K562 (cell line): ENCODE measurements around the gene ID2. TPM values are rescaled to one million over a fixed set of nuclear protein-coding genes. Genes with fewer than 3 reads are reported as not detected.
A peak's percentile ranks its signal among the peaks of the same experiment; 100 is the strongest.

ENCODE experiments used
- ATAC-seq: fragments of 200-7000 bp; cut with Tn5 transposase; 3 replicates; pipeline ENCODE4 v1.9.1; 2020; ENCODE audit warnings: moderate library complexity
- BruUV-seq: library from RNA; stranded (reverse); fragments of 400-500 nt; replicated peaks from 2 replicates; lab custom pipeline; 2021; lab: Mats Ljungman, UMichigan
- CTCF ChIA-PET: fragments of 300-600 bp; formaldehyde crosslinking; extraction: SDS; loops from one replicate; lab custom pipeline; 2021; ENCODE audit warnings: low intra/inter-chr PET ratio; lab: Yijun Ruan, JAX
- POLR2A ChIA-PET: fragments of 300-600, 350-650 bp; sonication (Branson Sonifier 250); formaldehyde crosslinking; extraction: SDS; loops from one replicate; lab custom pipeline; 2021; ENCODE audit warnings: antibody characterized with exemption, inconsistent platforms; lab: Yijun Ruan, JAX
- DNase-seq, 4 experiments: peaks; one replicate each; pipeline versions ENCODE4 v3.0.0 to v3.0.0-alpha.2; 2011 to 2018; ENCODE audit warnings: low spot score in 3 of 4, mixed read lengths in 3 of 4; ENCODE audit errors: extremely low read depth in 1 of 4
- FAIRE-seq: peaks from 2 replicates; lab custom pipeline; 2011; peaks lifted over from hg19 to GRCh38; lab: Jason Lieb, UNC
- H2AFZ ChIP-seq: 2 replicates; pipeline ENCODE4 v1.6.0; 2011; ENCODE audit warnings: low read depth, low read length, control low read depth, inconsistent platforms
- H3K27ac ChIP-seq: fragments of 200-600 bp; 3 replicates; pipeline ENCODE4 v1.8.0; 2011; ENCODE audit warnings: low read depth, mild to moderate bottlenecking, control low read depth, inconsistent platforms, low read length, moderate library complexity, mixed read lengths; ENCODE audit errors: extremely low read depth
- H3K27me3 ChIP-seq, 2 experiments: fragments of 300-600 bp in 1 of 2; 2 replicates in 1 of 2; 3 replicates in 1 of 2; pipeline versions ENCODE4 v1.6.0 to v1.8.0; 2011; ENCODE audit warnings: inconsistent platforms in 2 of 2, low read length in 2 of 2, mild to moderate bottlenecking in 1 of 2, mixed read lengths in 1 of 2, moderate library complexity in 1 of 2; ENCODE audit not compliant: control insufficient read depth in 2 of 2, insufficient read depth in 2 of 2
- H3K36me3 ChIP-seq: fragments of 300-600 bp; 3 replicates; pipeline ENCODE4 v1.8.0; 2011; ENCODE audit warnings: mild to moderate bottlenecking, low read length, inconsistent platforms; ENCODE audit not compliant: control insufficient read depth, insufficient read depth
- H3K4me1 ChIP-seq, 2 experiments: fragments of 200-600 bp in 1 of 2; replicated peaks in 1 of 2; 2 replicates in 1 of 2; 3 replicates in 1 of 2; pipeline versions ENCODE4 v1.5.1 to v1.8.0; 2011; ENCODE audit warnings: inconsistent platforms in 2 of 2, low read length in 2 of 2, mild to moderate bottlenecking in 1 of 2, mixed read lengths in 1 of 2, moderate library complexity in 1 of 2; ENCODE audit not compliant: control insufficient read depth in 2 of 2, insufficient read depth in 2 of 2
- H3K4me2 ChIP-seq: 2 replicates; pipeline ENCODE4 v1.6.1; 2011; ENCODE audit warnings: low read length, control low read depth, inconsistent platforms, mixed read lengths; ENCODE audit not compliant: insufficient read depth
- H3K4me3 ChIP-seq: fragments of 200-600 bp; sonication (generic), shearing (Covaris generic); 2 replicates; pipeline ENCODE4 v1.5.1; 2016; ENCODE audit warnings: control low read depth, inconsistent platforms
- H3K79me2 ChIP-seq: fragments of 200-600 bp; 3 replicates; pipeline ENCODE4 v1.8.0; 2011; ENCODE audit warnings: low read length, inconsistent platforms; ENCODE audit not compliant: control insufficient read depth, insufficient read depth
- H3K9ac ChIP-seq, 2 experiments: 2 replicates each; pipeline versions ENCODE4 v1.6.0 to v1.6.1; 2011; ENCODE audit warnings: low read depth in 2 of 2, low read length in 2 of 2, control low read depth in 1 of 2, inconsistent platforms in 1 of 2, mild to moderate bottlenecking in 1 of 2, mixed read lengths in 1 of 2; ENCODE audit not compliant: insufficient read depth in 1 of 2
- H3K9me1 ChIP-seq: one replicate; pipeline ENCODE4 v1.6.0; 2011; ENCODE audit warnings: inconsistent platforms, mild to moderate bottlenecking, low read length, moderate library complexity; ENCODE audit not compliant: control insufficient read depth, insufficient read depth
- H3K9me3 ChIP-seq: replicated peaks from 2 replicates; pipeline ENCODE4 v1.5.1; 2011; ENCODE audit warnings: low read depth, low read length, inconsistent platforms; ENCODE audit not compliant: control insufficient read depth, insufficient read depth
- H4K20me1 ChIP-seq: replicated peaks from 2 replicates; pipeline ENCODE4 v1.6.1; 2011; ENCODE audit warnings: low read length, inconsistent platforms, mixed read lengths; ENCODE audit not compliant: control insufficient read depth, insufficient read depth
- ATF7 ChIP-seq: fragments of 450-650 bp; IDR thresholded peaks from 2 replicates; pipeline ENCODE4 v1.7.1; 2014; ENCODE audit warnings: mild to moderate bottlenecking, moderate library complexity
- BACH1 ChIP-seq: fragments of 200-800 bp; sonication (Bioruptor generic); IDR thresholded peaks from 2 replicates; pipeline ENCODE4 v1.6.1; 2016; ENCODE audit warnings: missing genetic modification characterization, missing compliant biosample characterization
- CREB1 ChIP-seq, 2 experiments: sonication (generic) in 1 of 2; formaldehyde crosslinking in 1 of 2; IDR thresholded peaks; 2 replicates each; pipeline versions ENCODE4 v1.6.1 to v1.8.0; 2012 to 2022; ENCODE audit warnings: inconsistent platforms in 1 of 2, mild to moderate bottlenecking in 1 of 2, missing genetic modification reagents in 1 of 2, moderate library complexity in 1 of 2
- CTBP1 ChIP-seq: fragments of 450-650 bp; IDR thresholded peaks from 2 replicates; pipeline ENCODE4 v1.6.1; 2016; ENCODE audit warnings: borderline replicate concordance
- E2F3 ChIP-seq: fragments of 250-450 bp; sonication (Bioruptor Pico); IDR thresholded peaks from 2 replicates; pipeline ENCODE4 v1.4.0; 2020; ENCODE audit warnings: mild to moderate bottlenecking
- HCFC1 ChIP-seq: IDR thresholded peaks from 2 replicates; pipeline ENCODE4 v1.6.1; 2012; ENCODE audit warnings: low read depth, low read length, improper control_type of control experiment
- HOMEZ ChIP-seq: fragments of 250-450 bp; sonication (Bioruptor Pico); IDR thresholded peaks from 2 replicates; pipeline ENCODE4 v1.4.0; 2020; ENCODE audit warnings: mild to moderate bottlenecking, moderate library complexity
- MXD1 ChIP-seq: fragments of 250-450 bp; sonication (Bioruptor Pico); IDR thresholded peaks from 2 replicates; pipeline ENCODE4 v1.8.0; 2021; ENCODE audit warnings: borderline replicate concordance, mild to moderate bottlenecking, moderate library complexity; ENCODE audit not compliant: poor library complexity, severe bottlenecking
- PHF8 ChIP-seq: fragments of 200-600 bp; sonication (generic); IDR thresholded peaks from 2 replicates; pipeline ENCODE4 v1.6.1; 2012; ENCODE audit warnings: mixed run types, mild to moderate bottlenecking, inconsistent platforms, low read length, moderate library complexity, borderline replicate concordance
- RNF219 ChIP-seq: fragments of 250-450 bp; sonication (Bioruptor Pico); IDR thresholded peaks from 2 replicates; pipeline ENCODE4 v1.5.0; 2022; ENCODE audit warnings: mild to moderate bottlenecking
- YY1 ChIP-seq, 3 experiments: IDR thresholded peaks; 2 replicates each; pipeline ENCODE4 v1.6.1; 2011; ENCODE audit warnings: low read length in 2 of 3, mild to moderate bottlenecking in 2 of 3, moderate library complexity in 2 of 3, borderline replicate concordance in 1 of 3, control low read depth in 1 of 3, low read depth in 1 of 3; ENCODE audit not compliant: insufficient read depth in 3 of 3, insufficient replicate concordance in 2 of 3, control insufficient read depth in 1 of 3, insufficient read length in 1 of 3; ENCODE audit errors: extremely low read depth in 1 of 3
- ZBTB8A ChIP-seq: fragments of 450-650 bp; IDR thresholded peaks from 2 replicates; pipeline ENCODE4 v1.6.1; 2018; ENCODE audit warnings: mild to moderate bottlenecking, moderate library complexity; ENCODE audit not compliant: partially characterized antibody
- ZKSCAN1 ChIP-seq: fragments of 150-350 bp; IDR thresholded peaks from 2 replicates; pipeline ENCODE4 v1.6.1; 2016; ENCODE audit warnings: low read depth, low read length
- ZNF12 ChIP-seq: sonication (generic); formaldehyde crosslinking; IDR thresholded peaks from 2 replicates; pipeline ENCODE4 v1.4.0; 2020; ENCODE audit warnings: mild to moderate bottlenecking, missing genetic modification reagents
- ZNF311 ChIP-seq: fragments of 250-450 bp; sonication (Bioruptor Pico); IDR thresholded peaks from 2 replicates; pipeline ENCODE4 v1.4.0; 2020; ENCODE audit warnings: mild to moderate bottlenecking, moderate library complexity
- ZNF561 ChIP-seq: fragments of 450-650 bp; formaldehyde crosslinking; conservative IDR thresholded peaks from 2 replicates; pipeline ENCODE4 v1.4.0; 2020; ENCODE audit warnings: mild to moderate bottlenecking, moderate library complexity
- WGBS: fragments of 100-300 bp; shearing (Covaris generic); methylation state at CpG from one replicate; pipeline ENCODE4 v1.1.6; 2016; ENCODE audit warnings: low coverage, mixed read lengths; ENCODE audit not compliant: insufficient coverage; ENCODE audit errors: missing lambda C conversion rate; 5-methylcytosine and 5-hydroxymethylcytosine counted together
- in situ Hi-C: fragments of 300-500 bp; cut with MboI; formaldehyde crosslinking; loops from 4 replicates; pipeline ENCODE4 v1.15.0; 2018; ENCODE audit warnings: inconsistent platforms, mixed read lengths
- intact Hi-C: fragments of 100-400 bp; cut with micrococcal nuclease; formaldehyde crosslinking; loops from 2 replicates; pipeline ENCODE4 v1.14.2; 2022
- polyA plus RNA-seq, 8 experiments: library from polyadenylated mRNA; depleted of rRNA in 4 of 8; stranded (reverse) in 5 of 8; unstranded in 3 of 8; fragments of >200 nt; fragmentation: Nextera tagmentation in 2 of 8; fragmentation: Illumina TruSeq in 1 of 8; extraction: Ambion mirVana in 2 of 8; extraction: Trizol in 1 of 8; gene quantifications; 2 replicates each; pipeline versions ENCODE4 v1.2.1 to v1.2.3, GENCODE V29; 2011 to 2014; ENCODE audit warnings: inconsistent platforms in 1 of 8, missing spikeins in 1 of 8
- total RNA-seq, 7 experiments: library from RNA; depleted of rRNA in 6 of 7; stranded (reverse); fragments of >200 nt in 6 of 7; fragmentation: Illumina TruSeq in 2 of 7; extraction: Trizol in 2 of 7; gene quantifications; 2 replicates each; pipeline versions ENCODE4 v1.2.1 to v1.2.3, GENCODE V29; 2011 to 2021; ENCODE audit warnings: low replicate concordance in 1 of 7

Gene ID2
- total and polyA plus RNA-seq, 9 of the 15 experiments (the other 6 are each of a cell fraction or from before 2014, with no cell fraction given): 8.0 to 35.7 (median 16.6) TPM

GRCh38 chr2:8685697-8686358 is 4.0 kb downstream of the ID2 start:
- intact Hi-C loops: loop anchor here (1.0 to 10.0 kb wide), 6 partner anchors 41 to 1591 kb away; no protein-coding TSS in a partner anchor
- H3K36me3 ChIP-seq: no peaks in the 10 kb centered on the region
- TF ChIP-seq ZNF311 (no peak), YY1 (IDR thresholded peaks at IDR 0.05; ENCODE audit: borderline replicate concordance in 1 of 3, control insufficient read depth in 1 of 3, extremely low read depth in 1 of 3, insufficient read depth in 3 of 3, insufficient read length in 1 of 3, insufficient replicate concordance in 2 of 3, low read depth in 1 of 3, low read length in 2 of 3) (peak in 2 of 3 experiments; percentile 18 to 43), ZNF561 (CRISPR knock-in tag) (no peak), ZBTB8A (no peak), ATF7 (0 out of 2 replicates have a peak, but pooled peaks have one; percentile 39), E2F3 (CRISPR knock-in tag) (0 out of 2 replicates have a peak, but pooled peaks have one; percentile 50), BACH1 (tag) (no peak), ZNF12 (CRISPR knock-in tag) (0 out of 2 replicates have a peak, but pooled peaks have one; percentile 27), MXD1 (no peak), CREB1 (IDR thresholded peaks at IDR 0.05) (no peak), CREB1 (CRISPR knock-in tag; IDR thresholded peaks at IDR 0.05) (peak; percentile 62), PHF8 (peak; percentile 36; the same call in 1 of the 2 replicates), RNF219 (CRISPR knock-in tag) (no peak), HCFC1 (peak; percentile 25; the same call in 1 of the 2 replicates), CTBP1 (peak; percentile 55; the same call in 1 of the 2 replicates), ZKSCAN1 (0 out of 2 replicates have a peak, but pooled peaks have one; percentile 18), HOMEZ (CRISPR knock-in tag) (peak; percentile 52; the same call in 1 of the 2 replicates)

More at GRCh38 chr2:8685697-8686358, 4.0 kb downstream of the ID2 start:
- ChIA-PET CTCF (interaction anchor here (0.7 to 2.7 kb wide), 7 partner anchors 19 to 1589 kb away, joined by 3 to 41 read pairs (median 4); no protein-coding TSS in a partner anchor), POLR2A (interaction anchor here (0.7 kb wide), 1 partner anchor 120 kb away, joined by 3 read pairs; no protein-coding TSS in a partner anchor)
- peak overlapping the region; percentile 70 for H3K27ac ChIP-seq
- H2AFZ ChIP-seq: peak overlapping the region; percentile 87
- under 1% methylated on average over 46 of the region's 50 CpGs for WGBS
- DNase-seq: peak; percentile 75 to 83 (median 81)
- H3K79me2 ChIP-seq: peaks cover 20% of the 10 kb centered on the region
- H3K9ac ChIP-seq: peak overlapping the region; percentile 73 to 91
- no peaks in the 10 kb centered on the region for H3K9me1 ChIP-seq
- H4K20me1 ChIP-seq: peaks cover 6% of the 10 kb centered on the region
- peak; percentile 60 for ATAC-seq
- no peaks in the 10 kb centered on the region for H3K27me3 ChIP-seq
- H3K9me3 ChIP-seq: no peaks in the 10 kb centered on the region; the same call in 1 of the 2 replicates
- no peak for FAIRE-seq
- H3K4me3 ChIP-seq: peak overlapping the region; percentile 60
- peaks cover 13 to 24% of the 10 kb centered on the region in 2 experiments for H3K4me1 ChIP-seq
- peak overlapping the region; percentile 71 for H3K4me2 ChIP-seq
- in situ Hi-C loops: loop anchor here (5.0 to 25.0 kb wide), 5 partner anchors 159 to 1599 kb away; no protein-coding TSS in a partner anchor
- no TSS peak for BruUV-seq
